Peyer's patch (tissue), 4 donors: Measurements from ENCODE around the gene IFNA16. TPM values are rescaled to one million over a fixed set of nuclear protein-coding genes. Genes with fewer than 3 reads are reported as not detected.
"Not testable (repeated sequence)": the region's sequence is repeated elsewhere in the genome, so short reads cannot be mapped to it uniquely, and the experiment has no call there.

Experiments
- DNase-seq, 3 donors: peaks; one replicate each; pipeline ENCODE4 v3.0.0-alpha.2; 2017 to 2019
- H3K27ac ChIP-seq, 4 donors: fragments of 200-600 bp; sonication (generic); one replicate each; pipeline ENCODE4 v1.5.1; 2016 to 2019
- H3K27me3 ChIP-seq, 2 donors: fragments of 200-600 bp; sonication (generic); one replicate each; pipeline ENCODE4 v1.5.1; 2019
- H3K36me3 ChIP-seq, 3 donors: fragments of 200-600 bp; sonication (generic); one replicate each; pipeline ENCODE4 v1.5.1; 2016 to 2019
- H3K4me1 ChIP-seq, 4 donors: fragments of 200-600 bp; sonication (generic); one replicate each; pipeline ENCODE4 v1.5.1; 2016 to 2019
- H3K4me3 ChIP-seq, 4 donors: fragments of 200-600 bp; sonication (generic); 1 replicate in 3 of 4; 2 replicates in 1 of 4; pipeline ENCODE4 v1.5.1; 2016 to 2019; ENCODE audit warnings: mild to moderate bottlenecking in 1 of 4
- H3K9me3 ChIP-seq, 4 donors: fragments of 200-600 bp; sonication (generic); one replicate each; pipeline ENCODE4 v1.5.1; 2016 to 2019; ENCODE audit warnings: mild to moderate bottlenecking in 1 of 4
- CTCF ChIP-seq, 6 experiments: fragments of 450-650 bp in 4 of 6; fragments of 200-600 bp in 2 of 6; sonication (generic) in 1 of 6; IDR thresholded peaks; one replicate each; pipeline ENCODE4 v1.5.1; 2017 to 2019; ENCODE audit warnings: antibody characterized with exemption in 6 of 6, mild to moderate bottlenecking in 3 of 6, moderate library complexity in 1 of 6
- POLR2A ChIP-seq, 2 donors: fragments of 450-650 bp; IDR thresholded peaks; one replicate each; pipeline ENCODE4 v1.5.1; 2017; ENCODE audit warnings: antibody characterized with exemption in 2 of 2, mild to moderate bottlenecking in 2 of 2, moderate library complexity in 2 of 2
- total RNA-seq, 4 donors: library from RNA; depleted of rRNA; stranded (reverse); fragments of >200 nt; gene quantifications; one replicate each; pipeline ENCODE4 v1.1.0, GENCODE V29; 2016

Gene IFNA16
- total RNA-seq, 4 donors from 2014 or later = not detected

- H3K4me1 ChIP-seq = no peaks in the 10 kb centered on the region
- no peaks in the 10 kb centered on the region for H3K36me3 ChIP-seq
- TF ChIP-seq POLR2A (IDR thresholded peaks at IDR 0.05) (no peak), CTCF (IDR thresholded peaks at IDR 0.05) (no peak)
- H3K27ac ChIP-seq = no peak overlapping the region
- no peaks in the 10 kb centered on the region for H3K27me3 ChIP-seq
- no peak for DNase-seq
- no peak overlapping the region for H3K4me3 ChIP-seq
- no peaks in the 10 kb centered on the region for H3K9me3 ChIP-seq
These were observed 11.9 kb downstream of the IFNA16 start for GRCh38 chr9:21205204-21205603.

DNA sequence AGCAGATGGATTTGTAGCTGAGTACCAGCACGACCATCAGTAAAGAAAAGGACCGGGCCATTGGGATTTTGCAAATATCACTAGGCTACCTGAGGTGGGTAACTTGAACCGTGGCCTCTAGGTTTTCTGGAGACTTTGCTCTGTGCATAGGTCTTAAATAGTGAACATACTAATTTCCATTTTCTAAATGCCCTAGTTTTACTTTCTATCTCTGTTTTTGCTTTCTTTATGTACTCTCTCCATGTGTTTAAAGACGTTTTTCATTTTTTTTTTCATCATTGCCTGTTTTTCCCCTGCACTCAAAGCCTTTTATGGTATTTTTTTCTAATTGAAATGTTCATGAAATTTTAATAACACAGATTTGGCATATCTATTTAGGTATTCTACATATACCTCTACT lies 15.0 kb downstream of the IFNA16 start, which contains the start of gene IFNA7:
TSS of gene IFNA7 (minus strand) at position 101 of the 400 bp plus-strand sequence. CDS start at position 61, 40 bp downstream.
- H3K36me3 ChIP-seq, H3K27ac ChIP-seq, H3K4me1 ChIP-seq, H3K4me3 ChIP-seq, H3K9me3 ChIP-seq, DNase-seq, H3K27me3 ChIP-seq: not testable (repeated sequence)

DNA sequence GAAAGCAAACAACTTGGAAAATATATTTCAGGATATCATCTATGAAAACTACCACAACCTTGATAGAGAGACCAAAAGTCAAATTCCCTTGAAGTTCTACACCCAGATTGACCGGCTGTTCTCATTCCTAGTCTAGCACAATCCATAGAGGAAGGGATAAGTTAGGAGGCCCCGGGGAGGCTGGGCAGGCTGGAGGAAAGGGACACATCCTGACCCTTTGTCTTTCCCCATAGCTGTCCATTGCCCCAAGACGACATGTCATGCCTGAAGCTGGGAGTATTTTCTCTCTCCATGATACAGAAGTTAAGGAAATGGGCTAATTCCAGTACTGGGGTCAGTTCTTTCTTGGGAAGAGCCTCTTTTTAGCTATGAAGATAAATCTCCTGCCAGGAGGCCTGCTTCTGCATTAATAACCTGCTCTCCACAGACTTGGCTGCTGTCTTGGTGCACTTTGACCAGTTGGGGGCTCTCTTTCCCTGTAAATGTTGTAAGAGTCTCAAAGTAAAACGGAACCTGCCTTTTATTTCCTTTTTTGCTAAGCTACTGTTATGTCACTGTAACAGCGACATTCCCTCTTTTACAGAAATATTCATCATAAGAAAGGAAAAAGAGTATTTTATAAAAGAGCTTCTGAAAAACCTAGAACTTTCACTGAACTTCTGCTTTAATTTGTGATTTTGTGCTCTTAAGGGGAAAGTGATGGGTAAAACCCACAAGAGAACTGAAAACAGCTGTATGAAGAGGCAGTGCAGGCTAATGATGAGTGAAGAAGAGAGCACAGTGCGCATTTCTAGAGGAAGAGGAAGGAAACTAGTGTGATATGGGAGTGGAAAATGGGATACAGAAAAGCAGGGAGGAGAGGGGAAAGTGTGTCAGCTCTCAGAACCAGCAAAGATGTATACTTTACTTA lies 22.0 kb downstream of the IFNA16 start:
- TF ChIP-seq CTCF (IDR thresholded peaks at IDR 0.05) = peak in 3 of 6 experiments; percentile 40 to 53 (median 41)
- not testable (repeated sequence) for H3K4me1 ChIP-seq, DNase-seq, H3K36me3 ChIP-seq, H3K4me3 ChIP-seq, H3K27me3 ChIP-seq, H3K9me3 ChIP-seq, H3K27ac ChIP-seq

- H3K27ac ChIP-seq, H3K27me3 ChIP-seq, H3K4me1 ChIP-seq, H3K36me3 ChIP-seq, H3K4me3 ChIP-seq, H3K9me3 ChIP-seq, DNase-seq: not testable (repeated sequence)
These were observed 29.6 kb downstream of the IFNA16 start, which contains the start of gene IFNA4 for GRCh38 chr9:21187487-21187886. TSS of gene IFNA4 (minus strand) at chr9:21187587. CDS start at chr9:21187531, 56 bp downstream.

- peak in 2 of 6 experiments; percentile 18 to 32 for TF ChIP-seq CTCF (IDR thresholded peaks at IDR 0.05)
- H3K27ac ChIP-seq, H3K36me3 ChIP-seq, H3K4me1 ChIP-seq, H3K27me3 ChIP-seq, H3K9me3 ChIP-seq, H3K4me3 ChIP-seq, DNase-seq: not testable (repeated sequence)
These were observed 34.0 kb downstream of the IFNA16 start for GRCh38 chr9:21182810-21183736.

DNA sequence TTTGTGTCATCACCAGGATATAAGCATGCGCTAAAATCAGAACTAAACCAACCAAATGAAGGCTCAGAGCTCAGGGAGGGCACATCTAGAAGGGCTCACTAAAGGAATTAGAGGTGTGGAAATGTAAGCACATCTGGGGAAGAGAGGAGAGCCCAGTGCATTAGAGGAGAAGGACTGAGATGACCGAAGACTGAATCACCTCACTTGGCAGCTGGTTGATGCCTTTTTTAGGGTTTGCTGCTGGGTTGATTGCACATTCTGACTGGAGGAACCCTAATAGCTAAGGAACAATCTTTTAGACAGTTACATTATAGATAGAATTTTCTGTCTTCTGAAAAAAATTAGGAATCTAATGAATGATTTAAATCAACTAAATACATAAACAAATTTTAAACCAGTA lies 42.4 kb downstream of the IFNA16 start:
- no peak overlapping the region for H3K27ac ChIP-seq
- no peak for TF ChIP-seq POLR2A (IDR thresholded peaks at IDR 0.05)
- TF ChIP-seq CTCF (IDR thresholded peaks at IDR 0.05) = no peak
- no peaks in the 10 kb centered on the region for H3K27me3 ChIP-seq
- no peak for DNase-seq
- H3K9me3 ChIP-seq = no peaks in the 10 kb centered on the region
- H3K4me3 ChIP-seq = no peak overlapping the region
- H3K36me3 ChIP-seq = no peaks in the 10 kb centered on the region
- H3K4me1 ChIP-seq = no peaks in the 10 kb centered on the region
